ENCODE measurements around the gene CCR6. TPM values are rescaled to one million over a fixed set of nuclear protein-coding genes. Genes with fewer than 3 reads are reported as not detected.

Gene CCR6
- total RNA-seq, 2 donors from 2014 or later, result 0.49 to 0.53 TPM

DNA sequence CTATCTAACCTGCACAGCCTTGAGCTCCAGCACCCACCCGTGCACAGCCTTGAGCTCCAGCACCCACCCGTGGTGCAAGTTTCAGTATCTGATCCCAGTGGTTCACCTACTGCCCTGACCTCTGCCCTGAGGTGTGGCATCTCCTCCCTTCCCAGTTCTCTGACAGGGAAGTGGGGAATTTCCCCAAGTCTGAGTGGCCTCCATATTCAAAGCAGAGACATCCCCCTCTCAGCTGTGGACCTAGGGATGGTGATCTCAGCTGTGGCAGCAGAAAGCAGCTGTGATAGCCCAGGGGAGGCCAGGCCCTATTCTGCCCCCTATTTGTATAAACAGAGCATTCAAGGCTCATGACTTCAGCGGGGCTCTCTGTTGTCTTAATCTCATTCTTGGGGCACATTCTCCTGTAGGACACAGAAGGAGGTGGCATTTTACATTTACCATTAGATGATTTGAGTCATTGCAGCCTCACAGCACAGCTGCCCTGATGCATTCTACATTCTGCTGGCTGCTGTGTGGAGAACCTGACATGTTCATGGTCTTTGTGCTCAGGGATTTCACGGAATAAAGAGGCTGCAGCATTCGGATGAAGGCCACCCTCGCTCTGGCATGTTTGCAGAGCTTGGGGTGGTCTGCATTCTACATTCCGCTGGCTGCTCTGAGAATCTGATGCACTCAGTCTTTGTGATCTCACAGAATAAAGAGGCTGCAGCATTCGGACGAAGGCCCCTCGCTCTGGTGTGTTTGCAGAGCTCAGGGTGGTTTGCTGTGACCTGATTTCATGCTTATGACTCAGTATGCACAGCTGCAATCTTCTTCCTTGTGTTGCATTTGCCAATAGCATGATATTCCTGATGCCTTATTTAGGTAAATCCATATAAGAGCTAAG lies 17.9 kb downstream of the CCR6 start:
- intact Hi-C loops (cut with DNase I), result loop anchor here (5.0 kb wide), 2 partner anchors 144 to 364 kb away; partner anchors contain the start of gene CEP43
- no peak for DNase-seq

DNA sequence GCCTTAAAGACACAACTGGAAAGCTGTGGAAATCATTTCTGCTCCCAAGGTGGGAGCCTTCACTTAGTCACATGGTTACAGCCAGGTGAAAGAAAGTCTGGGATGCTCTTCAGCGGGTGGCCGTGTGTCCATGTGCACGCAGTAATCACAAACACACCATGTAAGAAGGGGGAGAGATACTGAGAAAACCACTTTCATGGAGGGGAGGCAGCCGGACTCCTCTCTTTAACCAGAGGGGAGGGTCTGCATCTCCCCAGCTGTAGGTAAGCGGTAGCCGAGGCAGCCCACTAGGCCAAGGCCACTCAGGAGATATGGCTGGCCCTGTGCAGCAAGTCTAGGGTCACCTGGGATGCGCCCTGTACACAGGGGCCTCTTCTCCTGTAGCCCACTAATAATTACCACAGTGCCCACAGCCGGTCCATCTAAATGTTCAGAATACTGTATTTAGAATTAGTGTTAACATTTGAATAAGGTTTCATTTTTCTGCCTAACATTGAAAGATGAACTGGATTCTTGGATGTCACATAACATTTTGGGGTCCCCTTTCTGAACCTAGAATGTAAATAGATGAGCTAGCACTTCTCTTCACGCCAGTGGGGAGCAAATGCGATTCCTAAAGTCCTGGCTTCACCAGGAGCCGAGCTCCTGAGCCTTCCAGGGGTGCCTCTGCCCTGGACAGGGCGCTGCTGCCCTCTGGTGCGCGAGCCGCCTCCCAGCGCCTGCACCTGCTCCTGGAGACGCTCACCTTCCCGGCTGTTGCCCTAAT lies 19.0 kb downstream of the CCR6 start:
- Histone ChIP-seq H3K36me3 (no peaks in the 10 kb centered on the region), H3K27me3 (no peaks in the 10 kb centered on the region), H3K9me3 (no peaks in the 10 kb centered on the region), H3K27ac (no peak overlapping the region), H3K9ac (ENCODE audit: low read depth in 2 of 2, low read length in 2 of 2) (no peak overlapping the region), H3K4me1 (peaks cover 5% of the 10 kb centered on the region), H3K4me3 (no peak overlapping the region)
- intact Hi-C loops (cut with DNase I), result loop anchor here (5.0 kb wide), 2 partner anchors 145 to 365 kb away; partner anchors contain the start of gene CEP43
- DNase-seq, result peak; percentile 55
- TF ChIP-seq, protein P1, sequence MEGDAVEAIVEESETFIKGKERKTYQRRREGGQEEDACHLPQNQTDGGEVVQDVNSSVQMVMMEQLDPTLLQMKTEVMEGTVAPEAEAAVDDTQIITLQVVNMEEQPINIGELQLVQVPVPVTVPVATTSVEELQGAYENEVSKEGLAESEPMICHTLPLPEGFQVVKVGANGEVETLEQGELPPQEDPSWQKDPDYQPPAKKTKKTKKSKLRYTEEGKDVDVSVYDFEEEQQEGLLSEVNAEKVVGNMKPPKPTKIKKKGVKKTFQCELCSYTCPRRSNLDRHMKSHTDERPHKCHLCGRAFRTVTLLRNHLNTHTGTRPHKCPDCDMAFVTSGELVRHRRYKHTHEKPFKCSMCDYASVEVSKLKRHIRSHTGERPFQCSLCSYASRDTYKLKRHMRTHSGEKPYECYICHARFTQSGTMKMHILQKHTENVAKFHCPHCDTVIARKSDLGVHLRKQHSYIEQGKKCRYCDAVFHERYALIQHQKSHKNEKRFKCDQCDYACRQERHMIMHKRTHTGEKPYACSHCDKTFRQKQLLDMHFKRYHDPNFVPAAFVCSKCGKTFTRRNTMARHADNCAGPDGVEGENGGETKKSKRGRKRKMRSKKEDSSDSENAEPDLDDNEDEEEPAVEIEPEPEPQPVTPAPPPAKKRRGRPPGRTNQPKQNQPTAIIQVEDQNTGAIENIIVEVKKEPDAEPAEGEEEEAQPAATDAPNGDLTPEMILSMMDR (IDR thresholded peaks at IDR 0.05), result peak; percentile 82

More for the DNA sequence above, 17.9 kb downstream of the CCR6 start:
- TF ChIP-seq, protein P1 (IDR thresholded peaks at IDR 0.05), result no peak
- H3K27ac ChIP-seq, result no peak overlapping the region
- no peaks in the 10 kb centered on the region for H3K36me3 ChIP-seq
- H3K27me3 ChIP-seq, result no peaks in the 10 kb centered on the region
- H3K9me3 ChIP-seq, result no peaks in the 10 kb centered on the region
- H3K9ac ChIP-seq (ENCODE audit: low read depth in 2 of 2, low read length in 2 of 2), result no peak overlapping the region
- H3K4me1 ChIP-seq, result peaks cover 5% of the 10 kb centered on the region
- no peak overlapping the region for H3K4me3 ChIP-seq

DNA sequence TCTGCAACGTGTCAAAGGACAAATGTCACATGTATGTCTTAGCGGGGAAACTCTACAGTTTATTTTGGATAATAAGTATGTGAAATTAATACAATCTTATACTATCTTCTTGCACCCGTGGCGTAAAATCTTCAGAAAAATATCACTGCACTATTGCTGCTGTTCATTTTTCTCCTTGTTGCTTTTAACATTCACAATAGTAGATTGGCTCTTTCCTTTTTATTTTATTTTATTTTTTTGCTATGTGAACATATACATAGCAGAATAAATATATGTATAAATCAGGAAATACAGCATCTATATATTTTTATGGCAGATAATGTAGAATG lies 19.5 kb downstream of the CCR6 start:
- Histone ChIP-seq H3K36me3 (no peaks in the 10 kb centered on the region), H3K4me3 (no peak overlapping the region), H3K27me3 (no peaks in the 10 kb centered on the region), H3K9me3 (no peaks in the 10 kb centered on the region), H3K4me1 (peaks cover 5% of the 10 kb centered on the region), H3K9ac (ENCODE audit: low read depth in 2 of 2, low read length in 2 of 2) (no peak overlapping the region), H3K27ac (no peak overlapping the region)
- no peak for DNase-seq
- TF ChIP-seq, protein P1 (IDR thresholded peaks at IDR 0.05), result no peak
- intact Hi-C loops (cut with DNase I), result loop anchor here (5.0 kb wide), 2 partner anchors 145 to 365 kb away; partner anchors contain the start of gene CEP43

DNA sequence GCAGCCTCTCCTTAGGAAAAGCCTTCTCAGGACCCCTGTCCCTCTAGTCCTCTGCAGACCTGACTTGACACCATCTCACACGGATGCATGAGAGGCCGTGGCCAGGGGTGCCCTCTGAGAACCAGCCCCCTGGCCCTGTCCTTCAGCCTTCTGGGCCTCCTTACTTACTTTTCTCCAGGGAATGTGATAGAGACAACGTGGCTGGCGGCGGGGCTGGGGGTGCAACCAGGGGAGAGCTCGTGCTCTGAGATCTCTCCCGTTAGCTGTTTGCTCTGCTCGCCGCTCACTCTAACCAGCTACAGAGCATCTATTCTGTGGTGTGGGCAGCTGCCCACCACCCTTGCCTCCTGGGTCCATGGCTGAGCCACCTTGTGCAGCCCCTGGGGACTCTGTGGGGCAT lies 20.1 kb downstream of the CCR6 start:
- peaks cover 5% of the 10 kb centered on the region for H3K4me1 ChIP-seq
- no peaks in the 10 kb centered on the region for H3K36me3 ChIP-seq
- intact Hi-C loops (cut with DNase I), result loop anchor here (5.0 kb wide), 2 partner anchors 146 to 366 kb away; partner anchors contain the start of gene CEP43
- H3K9me3 ChIP-seq, result no peaks in the 10 kb centered on the region
- no peaks in the 10 kb centered on the region for H3K27me3 ChIP-seq
- no peak overlapping the region for H3K4me3 ChIP-seq
- no peak overlapping the region for H3K9ac ChIP-seq (ENCODE audit: low read depth in 2 of 2, low read length in 2 of 2)
- no peak for DNase-seq
- TF ChIP-seq, protein P1 (IDR thresholded peaks at IDR 0.05), result no peak
- no peak overlapping the region for H3K27ac ChIP-seq

DNA sequence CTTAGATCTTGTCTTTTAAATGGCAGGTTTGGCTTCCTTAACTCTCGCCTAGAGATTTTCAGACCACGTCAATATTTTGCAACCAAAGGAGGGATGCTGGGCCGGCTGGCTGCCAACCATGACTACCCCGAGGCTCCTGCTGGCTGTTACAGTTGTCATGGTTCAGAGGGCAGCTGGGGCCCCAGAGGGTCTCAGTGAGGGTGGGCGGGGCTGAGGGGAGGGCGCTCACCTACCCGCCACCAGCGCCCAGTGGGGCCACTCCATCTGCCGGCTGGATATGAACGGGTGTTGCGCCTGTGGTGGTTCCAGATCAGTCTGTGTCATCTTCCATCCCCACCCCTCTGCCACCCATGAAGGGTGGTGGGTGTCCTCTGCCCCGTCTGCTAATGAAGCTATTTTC lies 22.6 kb downstream of the CCR6 start:
- Histone ChIP-seq H3K9ac (ENCODE audit: low read depth in 2 of 2, low read length in 2 of 2) (no peak overlapping the region), H3K9me3 (no peaks in the 10 kb centered on the region), H3K27me3 (no peaks in the 10 kb centered on the region), H3K36me3 (no peaks in the 10 kb centered on the region), H3K4me1 (peaks cover 5% of the 10 kb centered on the region), H3K4me3 (no peak overlapping the region), H3K27ac (no peak overlapping the region)
- DNase-seq, result no peak
- intact Hi-C loops (cut with DNase I), result no loop called here
- TF ChIP-seq, protein P1 (IDR thresholded peaks at IDR 0.05), result no peak
